ENCODE measurements around the gene DNAJC16.

DNAJC16 gene

GRCh38 chr1:15543589-15544568 is 17.2 kb downstream of the DNAJC16 start:
- H3K36me3 ChIP-seq (replicated peaks; ENCODE audit: insufficient read depth, low read length): no peaks in the 10 kb centered on the region; the same call in 1 of the 2 replicates
- H3K4me1 ChIP-seq (ENCODE audit: low read length): no peaks in the 10 kb centered on the region
- TF ChIP-seq EZH2 (optimal IDR thresholded peaks at IDR 0.05; ENCODE audit: low read depth, low read length) (no peak), EZH2phosphoT487 (IDR thresholded peaks at IDR 0.05; ENCODE audit: low read length) (no peak), CTCF (IDR thresholded peaks at IDR 0.05; ENCODE audit: low read length) (no peak)
- no peak for DNase-seq
- H3K9me2 ChIP-seq (replicated peaks; ENCODE audit: insufficient read depth, low read length): no peaks in the 10 kb centered on the region
- H3F3A ChIP-seq (ENCODE audit: insufficient read depth, low read length): no peaks in the 10 kb centered on the region
- H3K9ac ChIP-seq (ENCODE audit: low read length): no peak overlapping the region
- H3K9me3 ChIP-seq (replicated peaks; ENCODE audit: insufficient read depth, low read length): no peaks in the 10 kb centered on the region
- no peak overlapping the region for H3K27ac ChIP-seq (ENCODE audit: low read length)
- no peak overlapping the region for H3K4me2 ChIP-seq (ENCODE audit: low read depth, low read length)
- H4K20me1 ChIP-seq (ENCODE audit: insufficient read depth, low read length): no peaks in the 10 kb centered on the region
- no peaks in the 10 kb centered on the region for H3K27me3 ChIP-seq (replicated peaks; ENCODE audit: insufficient read depth, low read length)
- no peak overlapping the region for H3K4me3 ChIP-seq (ENCODE audit: low read length)
- no peak overlapping the region for H2AFZ ChIP-seq (ENCODE audit: low read length)
- no peaks in the 10 kb centered on the region for H3K79me2 ChIP-seq (ENCODE audit: low read length)

- DNase-seq: no peak
- Histone ChIP-seq H3K4me3 (ENCODE audit: low read length) (no peak overlapping the region), H3K4me2 (ENCODE audit: low read depth, low read length) (no peak overlapping the region), H3K79me2 (ENCODE audit: low read length) (no peaks in the 10 kb centered on the region), H3K4me1 (ENCODE audit: low read length) (no peaks in the 10 kb centered on the region), H3K9me3 (replicated peaks; ENCODE audit: insufficient read depth, low read length) (no peaks in the 10 kb centered on the region), H3K9me2 (replicated peaks; ENCODE audit: insufficient read depth, low read length) (no peaks in the 10 kb centered on the region), H3F3A (ENCODE audit: insufficient read depth, low read length) (0 out of 2 replicates have a peak, but pooled peaks cover 5% of the 10 kb centered on the region), H4K20me1 (ENCODE audit: insufficient read depth, low read length) (no peaks in the 10 kb centered on the region), H3K27me3 (replicated peaks; ENCODE audit: insufficient read depth, low read length) (no peaks in the 10 kb centered on the region), H3K36me3 (replicated peaks; ENCODE audit: insufficient read depth, low read length) (no peaks in the 10 kb centered on the region; the same call in 1 of the 2 replicates), H3K9ac (ENCODE audit: low read length) (no peak overlapping the region), H3K27ac (ENCODE audit: low read length) (no peak overlapping the region), H2AFZ (ENCODE audit: low read length) (no peak overlapping the region)
- no peak for TF ChIP-seq CTCF (IDR thresholded peaks at IDR 0.05; ENCODE audit: low read length)
- TF ChIP-seq EZH2 (optimal IDR thresholded peaks at IDR 0.05; ENCODE audit: low read depth, low read length): no peak
- no peak for TF ChIP-seq EZH2phosphoT487 (IDR thresholded peaks at IDR 0.05; ENCODE audit: low read length)
Observed at GRCh38 chr1:15546641-15547040, 20.0 kb downstream of the DNAJC16 start.

- Histone ChIP-seq H3K9me3 (replicated peaks; ENCODE audit: insufficient read depth, low read length) (no peaks in the 10 kb centered on the region), H3K27me3 (replicated peaks; ENCODE audit: insufficient read depth, low read length) (no peaks in the 10 kb centered on the region), H3K4me3 (ENCODE audit: low read length) (no peak overlapping the region), H3K79me2 (ENCODE audit: low read length) (no peaks in the 10 kb centered on the region), H2AFZ (ENCODE audit: low read length) (no peak overlapping the region), H4K20me1 (ENCODE audit: insufficient read depth, low read length) (no peaks in the 10 kb centered on the region), H3F3A (ENCODE audit: insufficient read depth, low read length) (0 out of 2 replicates have a peak, but pooled peaks cover 5% of the 10 kb centered on the region), H3K27ac (ENCODE audit: low read length) (no peak overlapping the region), H3K4me2 (ENCODE audit: low read depth, low read length) (no peak overlapping the region), H3K4me1 (ENCODE audit: low read length) (no peaks in the 10 kb centered on the region), H3K36me3 (replicated peaks; ENCODE audit: insufficient read depth, low read length) (no peaks in the 10 kb centered on the region; the same call in 1 of the 2 replicates), H3K9ac (ENCODE audit: low read length) (no peak overlapping the region), H3K9me2 (replicated peaks; ENCODE audit: insufficient read depth, low read length) (no peaks in the 10 kb centered on the region)
- TF ChIP-seq EZH2 (optimal IDR thresholded peaks at IDR 0.05; ENCODE audit: low read depth, low read length): no peak
- no peak for TF ChIP-seq CTCF (IDR thresholded peaks at IDR 0.05; ENCODE audit: low read length)
- no peak for DNase-seq
Observed at GRCh38 chr1:15550573-15550972, 23.9 kb downstream of the DNAJC16 start.

All from MM.1S (cell line).